Tibial nerve (tissue), 4 donors: ENCODE results near the gene STAMBP. TPM values are rescaled to one million over a fixed set of nuclear protein-coding genes. Genes with fewer than 3 reads are reported as not detected.

ENCODE experiments used
- DNase-seq, 2 donors: peaks; one replicate each; pipeline ENCODE4 v3.0.0-alpha.2; 2019; ENCODE audit warnings: low spot score in 2 of 2
- H3K27ac ChIP-seq, 4 donors: fragments of 200-600 bp; sonication (generic) in 3 of 4; one replicate each; pipeline ENCODE4 v1.5.1; 2017 to 2019; ENCODE audit warnings: mild to moderate bottlenecking in 1 of 4
- H3K27me3 ChIP-seq, 2 donors: fragments of 200-600 bp; sonication (generic) in 1 of 2; one replicate each; pipeline versions ENCODE4 v1.5.1 to v1.6.0; 2017 to 2019
- H3K36me3 ChIP-seq, 3 donors: fragments of 200-600 bp; sonication (generic); one replicate each; pipeline ENCODE4 v1.5.1; 2018 to 2019
- H3K4me1 ChIP-seq, 4 donors: fragments of 200-600 bp; sonication (generic) in 3 of 4; one replicate each; pipeline ENCODE4 v1.5.1; 2017 to 2019
- H3K4me3 ChIP-seq, 4 donors: fragments of 200-600 bp; sonication (generic) in 3 of 4; one replicate each; pipeline ENCODE4 v1.5.1; 2017 to 2019; ENCODE audit warnings: mild to moderate bottlenecking in 1 of 4, moderate library complexity in 1 of 4
- H3K9me3 ChIP-seq, 4 donors: fragments of 200-600 bp; sonication (generic) in 3 of 4; one replicate each; pipeline ENCODE4 v1.5.1; 2017 to 2019
- CTCF ChIP-seq, 5 experiments: fragments of 200-600 bp in 3 of 5; fragments of 450-650 bp in 2 of 5; sonication (generic) in 3 of 5; IDR thresholded peaks; one replicate each; pipeline ENCODE4 v1.5.1; 2016 to 2019; ENCODE audit warnings: antibody characterized with exemption in 5 of 5, mild to moderate bottlenecking in 3 of 5, moderate library complexity in 2 of 5
- EP300 ChIP-seq, 2 donors: sonication (generic); formaldehyde crosslinking; IDR thresholded peaks; one replicate each; pipeline ENCODE4 v1.6.1; 2017; ENCODE audit warnings: antibody characterized with exemption in 2 of 2, mild to moderate bottlenecking in 1 of 2
- POLR2A ChIP-seq, 2 donors: fragments of 450-650 bp; IDR thresholded peaks; one replicate each; pipeline ENCODE4 v1.6.1; 2017; ENCODE audit warnings: antibody characterized with exemption in 2 of 2, mild to moderate bottlenecking in 2 of 2, moderate library complexity in 2 of 2
- WGBS, 2 donors: methylation state at CpG; one replicate each; pipeline ENCODE4 v1.1.5; 2018; 5-methylcytosine and 5-hydroxymethylcytosine counted together
- total RNA-seq, 4 donors: library from RNA; depleted of rRNA; stranded (reverse); fragments of >200 nt; gene quantifications; one replicate each; pipeline ENCODE4 v1.1.0, GENCODE V29; 2016

The STAMBP gene
- total RNA-seq, 4 donors from 2014 or later = 20.7 to 47.2 (median 24.8) TPM

GRCh38 chr2:73841912-73842738, 13.4 kb downstream of the STAMBP start:
- Histone ChIP-seq H3K9me3 (no peaks in the 10 kb centered on the region), H3K4me1 (peaks cover 0 to 21% (median 4%) of the 10 kb centered on the region in 4 donors), H3K4me3 (no peak overlapping the region), H3K27me3 (no peaks in the 10 kb centered on the region), H3K36me3 (peaks cover 0 to 44% (median 5%) of the 10 kb centered on the region in 3 donors), H3K27ac (no peak overlapping the region)
- no peak for DNase-seq
- no peak for TF ChIP-seq POLR2A (IDR thresholded peaks at IDR 0.05)
- TF ChIP-seq EP300 (IDR thresholded peaks at IDR 0.05) = no peak
- no peak for TF ChIP-seq CTCF (IDR thresholded peaks at IDR 0.05)
- 66 to 76% methylated on average over 5 of the region's 5 CpGs for WGBS, 2 donors

GRCh38 chr2:73842739-73843019, 13.9 kb downstream of the STAMBP start:
- 63 to 75% methylated on average over 1 of the region's 1 CpG for WGBS, 2 donors
- H3K4me3 ChIP-seq = no peak overlapping the region
- DNase-seq = no peak
- peaks cover 0 to 50% (median 5%) of the 10 kb centered on the region in 3 donors for H3K36me3 ChIP-seq
- no peaks in the 10 kb centered on the region for H3K9me3 ChIP-seq
- no peak for TF ChIP-seq CTCF (IDR thresholded peaks at IDR 0.05)
- TF ChIP-seq POLR2A (IDR thresholded peaks at IDR 0.05) = no peak
- TF ChIP-seq EP300 (IDR thresholded peaks at IDR 0.05) = no peak
- H3K4me1 ChIP-seq = peaks cover 0 to 21% (median 4%) of the 10 kb centered on the region in 4 donors
- no peaks in the 10 kb centered on the region for H3K27me3 ChIP-seq
- no peak overlapping the region for H3K27ac ChIP-seq

GRCh38 chr2:73844087-73844486, 15.3 kb downstream of the STAMBP start:
- WGBS, 2 donors = 50 to 57% methylated on average over 2 of the region's 2 CpGs
- Histone ChIP-seq H3K9me3 (no peaks in the 10 kb centered on the region), H3K27ac (no peak overlapping the region), H3K4me3 (no peak overlapping the region), H3K27me3 (no peaks in the 10 kb centered on the region), H3K4me1 (peaks cover 0 to 8% (median 0%) of the 10 kb centered on the region in 4 donors), H3K36me3 (peaks cover 2 to 64% (median 5%) of the 10 kb centered on the region in 3 donors)
- no peak for DNase-seq
- TF ChIP-seq POLR2A (IDR thresholded peaks at IDR 0.05) (no peak), EP300 (IDR thresholded peaks at IDR 0.05) (no peak), CTCF (IDR thresholded peaks at IDR 0.05) (no peak)

GRCh38 chr2:73850009-73850408, 21.2 kb downstream of the STAMBP start:
- no peak overlapping the region for H3K4me3 ChIP-seq
- H3K36me3 ChIP-seq = peaks cover 2 to 100% (median 13%) of the 10 kb centered on the region in 3 donors
- no peaks in the 10 kb centered on the region for H3K4me1 ChIP-seq
- no peaks in the 10 kb centered on the region for H3K27me3 ChIP-seq
- WGBS, 2 donors = 72 to 75% methylated on average over 2 of the region's 2 CpGs
- no peak overlapping the region for H3K27ac ChIP-seq
- no peaks in the 10 kb centered on the region for H3K9me3 ChIP-seq
- TF ChIP-seq EP300 (IDR thresholded peaks at IDR 0.05) = no peak
- TF ChIP-seq CTCF (IDR thresholded peaks at IDR 0.05) = no peak
- no peak for TF ChIP-seq POLR2A (IDR thresholded peaks at IDR 0.05)
- DNase-seq = no peak

- TF ChIP-seq EP300 (IDR thresholded peaks at IDR 0.05) (no peak), POLR2A (IDR thresholded peaks at IDR 0.05) (no peak), CTCF (IDR thresholded peaks at IDR 0.05) (no peak)
- Histone ChIP-seq H3K27ac (no peak overlapping the region), H3K36me3 (peaks cover 2 to 100% (median 14%) of the 10 kb centered on the region in 3 donors), H3K4me1 (no peaks in the 10 kb centered on the region), H3K4me3 (no peak overlapping the region), H3K27me3 (no peaks in the 10 kb centered on the region), H3K9me3 (no peaks in the 10 kb centered on the region)
- DNase-seq = no peak
- 77 to 82% methylated on average over 3 of the region's 3 CpGs for WGBS, 2 donors
Observed at GRCh38 chr2:73851274-73851673, 22.5 kb downstream of the STAMBP start.
